ENCODE data around the gene TNC. TPM values are rescaled to one million over a fixed set of nuclear protein-coding genes. Genes with fewer than 3 reads are reported as not detected.

Gene TNC
- total RNA-seq, 2 donors from 2014 or later, result 1.6 to 4.2 TPM

- 71 to 80% methylated on average over 17 of the region's 17 CpGs for WGBS, 2 donors
- intact Hi-C loops (cut with DNase I), result no loop called here
- no peaks in the 10 kb centered on the region for H3K9me3 ChIP-seq
- ATAC-seq (no peak), DNase-seq (peak in 1 of 4 donors; percentile 17)
- no peak overlapping the region for H3K4me3 ChIP-seq
- TF ChIP-seq, protein P1, sequence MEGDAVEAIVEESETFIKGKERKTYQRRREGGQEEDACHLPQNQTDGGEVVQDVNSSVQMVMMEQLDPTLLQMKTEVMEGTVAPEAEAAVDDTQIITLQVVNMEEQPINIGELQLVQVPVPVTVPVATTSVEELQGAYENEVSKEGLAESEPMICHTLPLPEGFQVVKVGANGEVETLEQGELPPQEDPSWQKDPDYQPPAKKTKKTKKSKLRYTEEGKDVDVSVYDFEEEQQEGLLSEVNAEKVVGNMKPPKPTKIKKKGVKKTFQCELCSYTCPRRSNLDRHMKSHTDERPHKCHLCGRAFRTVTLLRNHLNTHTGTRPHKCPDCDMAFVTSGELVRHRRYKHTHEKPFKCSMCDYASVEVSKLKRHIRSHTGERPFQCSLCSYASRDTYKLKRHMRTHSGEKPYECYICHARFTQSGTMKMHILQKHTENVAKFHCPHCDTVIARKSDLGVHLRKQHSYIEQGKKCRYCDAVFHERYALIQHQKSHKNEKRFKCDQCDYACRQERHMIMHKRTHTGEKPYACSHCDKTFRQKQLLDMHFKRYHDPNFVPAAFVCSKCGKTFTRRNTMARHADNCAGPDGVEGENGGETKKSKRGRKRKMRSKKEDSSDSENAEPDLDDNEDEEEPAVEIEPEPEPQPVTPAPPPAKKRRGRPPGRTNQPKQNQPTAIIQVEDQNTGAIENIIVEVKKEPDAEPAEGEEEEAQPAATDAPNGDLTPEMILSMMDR (IDR thresholded peaks at IDR 0.05), result no peak
- no peak for TF ChIP-seq POLR2A (IDR thresholded peaks at IDR 0.05)
- no peaks in the 10 kb centered on the region for H3K36me3 ChIP-seq (replicated peaks in 1 of 2; ENCODE audit: insufficient read depth in 1 of 2, low read depth in 2 of 2)
- no peak overlapping the region for H3K27ac ChIP-seq
- H3K4me1 ChIP-seq, result no peaks in the 10 kb centered on the region
- no peaks in the 10 kb centered on the region for H3K27me3 ChIP-seq
Measured at GRCh38 chr9:115035841-115036612, 81.9 kb downstream of the TNC start.

DNA sequence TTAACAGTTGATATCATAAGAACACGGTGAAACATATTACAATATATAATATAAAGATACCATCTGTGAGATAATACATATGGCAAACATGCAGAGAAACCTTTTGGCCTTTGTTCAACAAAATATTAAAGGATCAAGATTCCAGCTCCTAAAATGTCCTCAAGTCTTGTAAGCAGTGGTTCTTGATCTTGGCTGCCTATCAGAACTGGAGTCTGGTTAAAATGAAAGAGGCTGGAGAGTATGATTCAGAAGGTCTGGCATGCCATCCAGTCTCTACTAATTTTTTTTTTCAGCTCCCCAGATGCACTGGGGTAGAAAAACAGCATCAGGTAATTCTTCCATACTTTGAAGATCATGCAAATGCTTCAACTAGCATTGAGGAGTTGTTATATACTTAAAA, 83.2 kb downstream of the TNC start:
- Histone ChIP-seq H3K9me3 (no peaks in the 10 kb centered on the region), H3K4me1 (no peaks in the 10 kb centered on the region), H3K36me3 (replicated peaks in 1 of 2; ENCODE audit: insufficient read depth in 1 of 2, low read depth in 2 of 2) (no peaks in the 10 kb centered on the region), H3K27me3 (no peaks in the 10 kb centered on the region), H3K4me3 (no peak overlapping the region), H3K27ac (no peak overlapping the region)
- intact Hi-C loops (cut with DNase I), result no loop called here
- no peak for DNase-seq
- ATAC-seq, result no peak
- whole genome bisulfite sequencing, 2 donors, result 57 to 82% methylated on average over 1 of the region's 1 CpG
- TF ChIP-seq, protein P1 (IDR thresholded peaks at IDR 0.05), result no peak
- TF ChIP-seq POLR2A (IDR thresholded peaks at IDR 0.05), result no peak

DNA sequence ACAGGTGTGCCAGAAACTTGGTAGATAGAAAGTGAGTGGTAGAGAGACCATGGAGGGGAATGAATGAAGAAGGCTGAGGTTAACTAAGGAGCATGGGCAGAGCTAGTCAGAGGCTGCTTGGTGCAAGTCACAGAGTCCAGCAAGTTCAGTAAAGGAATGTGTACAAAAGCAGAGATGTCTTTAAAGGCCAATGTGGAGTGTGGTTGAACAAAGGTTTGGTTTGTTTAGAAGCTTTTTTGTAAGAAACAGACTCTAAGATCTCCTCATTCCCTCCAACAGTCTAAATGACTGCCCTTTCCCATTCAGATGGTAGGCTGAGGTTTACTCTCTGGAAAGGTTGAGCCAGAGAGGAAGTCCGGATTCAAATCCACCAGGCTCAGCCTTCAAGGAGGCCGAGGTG, 84.2 kb downstream of the TNC start:
- intact Hi-C loops (cut with DNase I), result no loop called here
- TF ChIP-seq POLR2A (IDR thresholded peaks at IDR 0.05), result no peak
- Histone ChIP-seq H3K36me3 (replicated peaks in 1 of 2; ENCODE audit: insufficient read depth in 1 of 2, low read depth in 2 of 2) (no peaks in the 10 kb centered on the region), H3K27ac (no peak overlapping the region), H3K4me1 (no peaks in the 10 kb centered on the region), H3K9me3 (no peaks in the 10 kb centered on the region), H3K27me3 (no peaks in the 10 kb centered on the region), H3K4me3 (no peak overlapping the region)
- WGBS, 2 donors, result 74% methylated on average over 2 of the region's 2 CpGs
- ATAC-seq, result no peak
- no peak for DNase-seq

GRCh38 chr9:115032296-115032695, 85.7 kb downstream of the TNC start:
- intact Hi-C loops (cut with DNase I), result no loop called here
- no peak overlapping the region for H3K4me3 ChIP-seq

GRCh38 chr9:115030006-115030405, 88.0 kb downstream of the TNC start:
- intact Hi-C loops (cut with DNase I), result no loop called here
- no peaks in the 10 kb centered on the region for H3K36me3 ChIP-seq (replicated peaks in 1 of 2; ENCODE audit: insufficient read depth in 1 of 2, low read depth in 2 of 2)
- H3K9me3 ChIP-seq, result no peaks in the 10 kb centered on the region
- no peaks in the 10 kb centered on the region for H3K4me1 ChIP-seq
- ATAC-seq, result no peak
- H3K4me3 ChIP-seq, result no peak overlapping the region
- H3K27me3 ChIP-seq, result no peaks in the 10 kb centered on the region
- WGBS, 2 donors, result 58% methylated on average over 4 of the region's 4 CpGs
- no peak for TF ChIP-seq POLR2A (IDR thresholded peaks at IDR 0.05)
- DNase-seq, result no peak
- no peak overlapping the region for H3K27ac ChIP-seq

More at GRCh38 chr9:115032296-115032695, 85.7 kb downstream of the TNC start:
- TF ChIP-seq, protein P1 (IDR thresholded peaks at IDR 0.05), result no peak
- no peak for TF ChIP-seq POLR2A (IDR thresholded peaks at IDR 0.05)
- Histone ChIP-seq H3K27me3 (no peaks in the 10 kb centered on the region), H3K4me1 (no peaks in the 10 kb centered on the region), H3K27ac (no peak overlapping the region), H3K36me3 (replicated peaks in 1 of 2; ENCODE audit: insufficient read depth in 1 of 2, low read depth in 2 of 2) (no peaks in the 10 kb centered on the region), H3K9me3 (no peaks in the 10 kb centered on the region)
- no peak for DNase-seq
- 47 to 55% methylated on average over 1 of the region's 1 CpG for WGBS, 2 donors
- no peak for ATAC-seq

DNA sequence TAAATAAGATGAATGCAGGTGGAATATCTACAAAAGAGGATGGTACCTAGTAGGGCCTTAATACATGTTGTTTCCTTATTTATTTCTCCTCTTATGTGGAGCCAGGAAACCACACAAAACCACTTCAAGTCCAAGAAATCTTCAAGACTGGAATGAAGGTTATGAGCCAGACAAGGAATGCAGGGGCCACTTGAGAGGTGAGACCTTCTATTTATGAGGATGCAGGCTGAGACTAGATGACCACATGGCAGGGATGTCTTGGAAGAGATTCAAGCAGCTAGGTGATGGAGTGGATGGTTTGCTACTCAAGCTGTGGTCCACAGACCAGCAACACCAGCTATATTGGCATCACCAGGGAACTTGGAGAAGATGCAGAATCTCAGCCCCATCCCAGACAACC, 92.2 kb downstream of the TNC start:
- Histone ChIP-seq H3K36me3 (replicated peaks in 1 of 2; ENCODE audit: insufficient read depth in 1 of 2, low read depth in 2 of 2) (no peaks in the 10 kb centered on the region), H3K27me3 (no peaks in the 10 kb centered on the region), H3K4me3 (no peak overlapping the region), H3K9me3 (no peaks in the 10 kb centered on the region), H3K27ac (no peak overlapping the region), H3K4me1 (no peaks in the 10 kb centered on the region)
- ATAC-seq (no peak), DNase-seq (no peak)
- no peak for TF ChIP-seq POLR2A (IDR thresholded peaks at IDR 0.05)
- TF ChIP-seq, protein P1 (IDR thresholded peaks at IDR 0.05), result no peak
- intact Hi-C loops (cut with DNase I), result no loop called here
